SIG-M5 treated with dmso at 0.1 percent for 504 hours (cell line): Measurements from ENCODE around the gene SLC33A1.
A peak's percentile ranks its signal among the peaks of the same experiment; 100 is the strongest.
"Not testable (repeated sequence)": the region's sequence is repeated elsewhere in the genome, so short reads cannot be mapped to it uniquely, and the experiment has no call there.

Experiments used
- DNase-seq: peaks from one replicate; lab custom pipeline; 2025; ENCODE audit not compliant: unreplicated experiment; lab: John Stamatoyannopoulos, UW

Gene SLC33A1

GRCh38 chr3:155862290-155862982, 8.2 kb upstream of the SLC33A1 start:
- DNase-seq = peak; percentile 44

GRCh38 chr3:155861476-155862183, 7.4 kb upstream of the SLC33A1 start:
- no peak for DNase-seq

- not testable (repeated sequence) for DNase-seq
Measured at GRCh38 chr3:155860424-155860823, 6.2 kb upstream of the SLC33A1 start.

GRCh38 chr3:155859859-155860258, 5.6 kb upstream of the SLC33A1 start:
- DNase-seq = peak; percentile 57

- DNase-seq = peak; percentile 46
Measured at GRCh38 chr3:155853214-155854140, 750 bp downstream of the SLC33A1 start.

DNA sequence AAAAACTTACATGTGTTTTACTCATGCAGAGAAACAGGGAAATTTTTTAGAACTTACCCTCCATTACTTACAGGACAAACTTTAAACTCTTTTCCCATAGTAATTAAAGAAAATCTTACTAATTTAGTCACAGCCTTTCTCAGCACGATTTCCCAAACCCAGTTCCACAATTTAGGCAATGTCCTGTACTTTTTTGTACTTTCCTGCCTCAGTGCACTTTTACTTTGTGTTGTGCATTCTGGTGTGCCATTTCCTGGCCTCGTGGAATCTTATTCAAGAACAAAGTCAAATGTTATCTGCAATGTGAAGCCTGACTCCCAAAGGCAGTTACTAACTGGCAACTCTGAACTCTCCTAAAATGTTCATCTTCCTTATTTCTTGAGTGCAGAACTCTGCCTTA, 1.9 kb downstream of the SLC33A1 start:
- no peak for DNase-seq

GRCh38 chr3:155849404-155849803, 4.8 kb downstream of the SLC33A1 start:
- not testable (repeated sequence) for DNase-seq

GRCh38 chr3:155847993-155848392, 6.2 kb downstream of the SLC33A1 start:
- no peak for DNase-seq

GRCh38 chr3:155846119-155846518, 8.1 kb downstream of the SLC33A1 start:
- DNase-seq = no peak

DNA sequence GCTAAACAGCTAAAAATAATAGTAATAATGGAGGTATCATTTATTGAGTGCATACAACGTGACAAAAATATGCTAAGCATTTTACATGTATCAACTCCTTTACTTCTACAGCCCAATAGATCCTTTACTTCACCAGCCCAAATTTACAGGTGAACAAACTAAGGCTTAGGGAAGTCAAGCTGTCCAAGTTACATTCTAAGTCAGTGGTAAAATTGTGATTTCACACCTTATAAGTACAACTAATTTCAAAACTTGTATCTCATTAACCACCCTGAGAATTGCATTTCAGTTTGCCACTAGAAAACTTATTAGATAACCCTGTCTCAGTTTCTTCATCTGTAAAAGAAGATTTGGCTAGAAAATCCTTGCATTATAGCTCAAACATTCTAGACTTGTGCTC, 10.7 kb downstream of the SLC33A1 start:
- DNase-seq = no peak

DNA sequence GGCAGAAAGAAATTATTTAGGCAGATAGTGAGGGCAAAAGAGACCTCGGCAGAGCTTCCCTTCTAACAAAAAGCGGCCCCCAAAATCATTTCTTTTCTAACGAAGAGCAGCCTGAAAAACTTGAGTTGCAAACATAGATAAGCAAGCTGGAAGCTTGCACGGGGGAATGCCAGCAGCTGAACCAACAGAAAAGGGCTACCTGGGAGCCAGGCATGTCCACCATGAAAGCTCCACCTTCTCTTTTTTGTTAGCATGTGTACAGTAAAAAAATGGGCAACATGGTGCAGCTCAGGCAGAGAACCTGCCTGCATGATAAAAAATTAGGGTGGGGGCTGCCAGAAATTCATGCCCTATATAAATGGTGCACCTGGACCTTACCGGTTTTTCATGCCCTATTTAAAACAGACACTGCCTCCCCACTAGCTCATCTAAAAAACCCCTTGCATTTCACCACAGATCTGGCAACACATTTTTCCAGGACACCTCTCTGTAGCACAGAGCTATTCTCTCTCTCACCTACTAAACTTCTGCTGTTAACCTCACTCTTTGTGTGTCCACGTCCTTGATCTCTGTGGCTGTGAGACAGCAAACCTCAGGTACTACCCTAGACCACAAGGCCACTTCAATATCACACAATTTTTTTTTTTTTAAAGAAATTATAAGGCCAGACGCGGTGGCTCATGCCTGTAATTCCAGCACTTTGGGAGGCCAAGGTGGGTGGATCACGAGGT, 18.7 kb downstream of the SLC33A1 start:
- DNase-seq = no peak

GRCh38 chr3:155828490-155829098, 25.6 kb downstream of the SLC33A1 start:
- DNase-seq = not testable (repeated sequence)

DNA sequence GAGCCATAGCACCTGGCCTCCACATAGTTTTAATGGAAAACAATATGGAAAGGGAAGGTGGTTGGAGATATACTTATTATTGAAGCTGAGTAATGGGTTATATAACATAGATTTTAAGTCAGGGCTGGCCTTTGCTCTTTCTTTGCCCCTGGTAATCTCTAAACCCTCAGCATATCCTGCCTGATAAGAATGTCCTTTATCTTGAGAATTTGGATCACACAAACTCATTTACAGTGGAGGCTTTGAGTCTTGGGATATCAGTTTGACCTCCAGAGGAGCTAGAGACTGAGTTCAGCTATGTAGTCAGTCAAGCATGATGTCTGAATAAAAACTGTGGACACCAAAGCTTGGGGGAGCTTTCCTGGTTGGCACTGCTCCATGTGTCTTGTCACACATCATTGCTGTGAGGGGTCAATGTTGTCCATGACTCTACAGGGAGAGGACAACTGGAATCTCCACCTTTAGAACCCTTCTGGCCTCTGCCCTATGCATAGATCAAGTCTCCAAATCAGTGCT, 39.1 kb downstream of the SLC33A1 start:
- no peak for DNase-seq

GRCh38 chr3:155813224-155813623, 41.0 kb downstream of the SLC33A1 start:
- not testable (repeated sequence) for DNase-seq

- no peak for DNase-seq
Measured at GRCh38 chr3:155809181-155809580, 45.0 kb downstream of the SLC33A1 start.

DNA sequence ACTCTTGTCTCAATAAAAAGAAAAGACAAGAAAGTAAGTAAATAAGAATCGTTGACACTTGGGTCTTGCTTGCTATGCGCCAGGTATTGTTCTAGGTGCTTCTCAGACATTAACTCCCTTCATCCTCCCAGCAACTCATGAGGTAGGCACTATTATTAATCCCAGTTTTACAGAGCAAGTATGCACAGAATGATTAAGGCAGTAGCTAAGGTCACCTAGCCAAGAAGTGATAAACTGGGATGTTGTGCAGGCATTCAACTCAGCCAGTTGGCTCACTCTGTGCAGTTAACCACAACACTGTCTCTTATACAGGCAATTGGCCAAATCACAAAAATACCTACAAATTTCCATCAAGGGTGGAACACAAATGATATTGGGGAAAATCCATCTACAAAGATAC, 46.4 kb downstream of the SLC33A1 start:
- no peak for DNase-seq

DNA sequence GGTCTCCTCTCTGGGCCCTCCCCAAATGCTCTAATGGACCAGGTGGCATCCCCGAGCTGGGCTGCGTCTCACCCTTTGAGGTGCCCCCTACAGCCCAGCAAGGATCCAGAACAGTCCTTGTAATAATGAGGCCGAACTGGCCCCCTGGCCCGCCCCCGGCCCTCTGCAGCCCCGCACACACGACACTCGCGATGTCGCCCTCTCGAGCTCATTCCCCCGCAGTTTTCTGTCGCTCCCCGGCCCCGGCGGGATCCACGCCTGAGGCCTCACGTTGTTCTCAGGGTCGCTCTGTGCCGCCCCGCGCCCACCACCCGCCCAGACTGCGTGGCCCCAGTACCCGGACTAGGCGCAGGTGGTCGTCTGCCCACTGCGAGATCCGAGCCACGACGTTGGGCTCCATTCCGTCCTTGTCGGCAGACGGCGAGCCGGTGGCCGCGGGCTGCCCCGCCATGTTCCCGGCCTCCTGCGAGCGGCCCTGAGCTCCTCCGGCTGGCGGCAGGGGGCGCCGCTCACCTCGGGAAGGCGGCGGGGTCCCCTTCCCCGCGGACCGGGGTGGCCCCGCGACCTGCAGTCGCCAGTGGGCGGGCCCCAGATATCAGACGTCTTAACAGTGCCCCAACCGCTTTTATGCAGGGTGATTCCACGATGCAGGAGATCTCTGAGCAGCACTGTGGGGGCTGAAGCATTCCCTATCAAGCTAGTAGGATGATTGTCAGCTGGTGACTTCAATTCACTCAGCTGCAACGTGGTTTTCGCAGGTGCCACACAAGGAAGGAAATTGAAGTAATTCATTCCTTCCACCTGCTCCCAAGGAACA, 48.2 kb downstream of the SLC33A1 start, which contains the start of gene C3orf33:
TSS of gene C3orf33 (minus strand) at position 477 of the 817 bp plus-strand sequence. CDS start at position 451, 26 bp downstream.
- DNase-seq = peak; percentile 77

DNA sequence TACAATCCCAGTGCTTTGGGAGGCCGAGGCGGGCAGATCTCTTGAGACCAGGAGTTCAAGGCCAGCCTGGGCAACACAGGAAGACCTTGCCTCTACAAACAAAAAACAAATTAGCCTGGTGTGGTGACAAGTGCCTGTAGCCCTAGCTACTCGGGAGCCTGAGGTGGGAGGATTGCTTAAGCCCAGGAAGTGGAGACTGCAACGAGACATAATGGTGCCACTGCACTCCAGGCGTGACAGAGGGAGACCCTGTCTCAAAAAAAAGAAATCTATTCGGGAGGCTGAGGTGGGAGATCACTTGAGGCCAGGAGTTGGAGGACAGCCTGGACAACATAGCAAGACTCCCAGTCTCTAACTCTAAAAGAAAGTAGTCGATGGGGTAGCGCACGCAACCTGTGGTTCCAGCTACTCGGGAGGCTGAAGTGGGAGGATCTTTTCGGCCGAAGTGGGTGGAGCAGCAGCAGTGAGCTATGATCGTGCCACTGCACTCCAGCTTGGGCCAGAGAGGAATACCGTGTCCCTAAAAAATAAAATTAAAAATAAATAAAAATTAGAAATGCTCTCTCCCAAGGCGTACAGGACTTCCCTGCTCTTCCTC, 48.9 kb downstream of the SLC33A1 start:
- peak; percentile 79 for DNase-seq

- no peak for DNase-seq
Measured at GRCh38 chr3:155804323-155804722, 49.9 kb downstream of the SLC33A1 start.
